MG63 (cell line): Measurements from ENCODE around the gene ZSWIM3. TPM values are rescaled to one million over a fixed set of nuclear protein-coding genes. Genes with fewer than 3 reads are reported as not detected.

Experiments used
- DNase-seq: peaks from one replicate; pipeline ENCODE4 v3.0.0-alpha.2; 2020
- H3K27me3 ChIP-seq: fragments of 250-450 bp; sonication (Bioruptor Pico); 2 replicates; pipeline ENCODE4 v1.5.1; 2020; ENCODE audit warnings: mild to moderate bottlenecking, moderate library complexity
- H3K36me3 ChIP-seq: fragments of 250-450 bp; sonication (Bioruptor Pico); 2 replicates; pipeline ENCODE4 v1.5.1; 2020; ENCODE audit warnings: mild to moderate bottlenecking, moderate library complexity
- H3K4me3 ChIP-seq: fragments of 250-450 bp; sonication (Bioruptor Pico); 2 replicates; pipeline ENCODE4 v1.5.1; 2020; ENCODE audit warnings: mild to moderate bottlenecking, moderate library complexity
- H3K9me3 ChIP-seq: fragments of 250-450 bp; sonication (Bioruptor Pico); 2 replicates; pipeline ENCODE4 v1.5.1; 2020; ENCODE audit warnings: mild to moderate bottlenecking, moderate library complexity
- total RNA-seq: library from RNA; depleted of rRNA; stranded (reverse); fragments of >200 nt; shearing (Covaris generic); gene quantifications from 2 replicates; pipeline ENCODE4 v1.2.3, GENCODE V29; 2014; ENCODE audit warnings: low replicate concordance; rRNA removed

The ZSWIM3 gene
- 8.4 and 14.2 TPM in 2 replicates for total RNA-seq

DNA sequence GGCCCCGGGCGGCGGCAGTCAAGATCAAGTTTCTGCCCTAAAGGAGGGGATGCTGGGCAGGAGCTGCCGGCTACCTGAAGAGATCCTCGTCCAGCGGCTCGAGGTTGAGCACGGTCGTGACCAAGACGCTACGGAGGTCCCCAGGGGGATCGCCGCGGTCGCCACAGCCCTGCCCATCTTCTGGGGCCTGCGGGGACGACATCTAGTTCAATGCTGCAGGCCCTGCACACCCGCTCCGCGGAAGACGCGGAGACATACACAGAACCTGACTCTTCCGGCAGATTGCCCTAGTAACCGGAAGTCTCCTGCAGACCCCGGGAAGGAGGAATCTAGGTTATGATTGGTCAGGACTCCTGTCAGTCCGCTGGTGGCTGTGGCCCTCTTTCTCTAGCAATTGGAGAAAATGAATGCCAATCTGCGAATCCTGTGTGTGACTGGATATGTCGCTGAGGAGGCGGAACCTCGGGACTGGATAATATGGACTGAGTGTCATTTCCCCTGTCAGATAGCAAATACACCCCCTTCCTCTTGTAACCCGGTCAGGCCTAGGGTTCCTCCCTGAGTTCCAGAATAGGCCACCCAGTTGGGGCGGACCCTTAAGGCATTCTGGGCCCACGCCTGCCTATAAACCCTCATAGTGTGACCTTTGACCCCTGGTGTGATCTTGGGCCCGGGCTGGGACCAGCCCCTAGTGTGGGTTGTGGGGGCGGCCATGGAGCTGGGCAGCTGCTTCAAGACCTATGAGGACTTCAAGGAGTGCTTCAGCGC, at the start of gene ZSWIM3, which contains the start of gene ACOT8:
TSS of gene ZSWIM3 (plus strand) at position 501 of the 768 bp plus-strand sequence. CDS start at position 713, 212 bp downstream.
TSS of gene ACOT8 (minus strand) at position 279 of the 768 bp plus-strand sequence. CDS start at position 202, 77 bp downstream.
- Histone ChIP-seq H3K9me3 (no peaks in the 10 kb centered on the region), H3K27me3 (no peaks in the 10 kb centered on the region), H3K4me3 (peak within 1 kb of the TSS; percentile 79), H3K36me3 (peaks cover 9% of the 10 kb centered on the region)
- DNase-seq: peak; percentile 99

DNA sequence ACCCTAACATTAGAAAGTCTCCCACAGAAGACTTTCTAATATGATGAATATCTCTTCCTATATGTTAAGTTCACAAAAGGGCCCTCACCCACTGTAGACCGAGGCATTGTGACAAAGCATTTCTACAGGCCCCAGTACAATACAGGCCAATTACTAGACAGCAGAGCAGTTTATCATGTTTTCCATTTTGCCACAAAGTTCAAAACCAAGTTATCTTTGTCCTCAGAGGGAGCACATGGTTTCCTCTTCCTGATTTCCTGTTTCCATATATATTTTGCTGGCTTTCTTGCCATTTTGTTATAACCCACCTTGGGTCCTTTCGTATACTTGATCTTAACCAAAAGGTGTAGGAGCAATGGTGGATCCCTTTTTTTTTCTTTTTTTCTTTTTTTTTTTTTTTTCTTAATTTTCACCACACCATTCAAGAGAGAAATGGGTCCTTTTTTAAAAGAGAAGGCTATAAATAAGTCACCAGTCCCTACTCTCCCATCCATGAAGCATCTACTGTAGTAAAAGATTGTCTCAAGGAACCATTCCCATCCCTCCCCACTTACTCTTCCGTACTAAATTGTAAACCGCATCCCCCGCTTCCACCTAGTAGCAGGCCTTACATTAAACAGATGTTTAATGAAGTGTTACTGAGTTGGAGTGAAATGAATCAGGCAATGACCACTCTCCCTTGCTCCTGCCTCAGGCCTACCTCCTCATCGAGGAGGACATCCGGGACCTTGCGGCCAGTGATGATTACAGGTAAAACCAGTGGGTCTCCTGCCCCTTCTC, 47.0 kb upstream of the ZSWIM3 start:
- H3K27me3 ChIP-seq: no peaks in the 10 kb centered on the region
- DNase-seq: no peak
- no peaks in the 10 kb centered on the region for H3K9me3 ChIP-seq
- H3K4me3 ChIP-seq: no peak overlapping the region
- peaks cover 80% of the 10 kb centered on the region for H3K36me3 ChIP-seq

DNA sequence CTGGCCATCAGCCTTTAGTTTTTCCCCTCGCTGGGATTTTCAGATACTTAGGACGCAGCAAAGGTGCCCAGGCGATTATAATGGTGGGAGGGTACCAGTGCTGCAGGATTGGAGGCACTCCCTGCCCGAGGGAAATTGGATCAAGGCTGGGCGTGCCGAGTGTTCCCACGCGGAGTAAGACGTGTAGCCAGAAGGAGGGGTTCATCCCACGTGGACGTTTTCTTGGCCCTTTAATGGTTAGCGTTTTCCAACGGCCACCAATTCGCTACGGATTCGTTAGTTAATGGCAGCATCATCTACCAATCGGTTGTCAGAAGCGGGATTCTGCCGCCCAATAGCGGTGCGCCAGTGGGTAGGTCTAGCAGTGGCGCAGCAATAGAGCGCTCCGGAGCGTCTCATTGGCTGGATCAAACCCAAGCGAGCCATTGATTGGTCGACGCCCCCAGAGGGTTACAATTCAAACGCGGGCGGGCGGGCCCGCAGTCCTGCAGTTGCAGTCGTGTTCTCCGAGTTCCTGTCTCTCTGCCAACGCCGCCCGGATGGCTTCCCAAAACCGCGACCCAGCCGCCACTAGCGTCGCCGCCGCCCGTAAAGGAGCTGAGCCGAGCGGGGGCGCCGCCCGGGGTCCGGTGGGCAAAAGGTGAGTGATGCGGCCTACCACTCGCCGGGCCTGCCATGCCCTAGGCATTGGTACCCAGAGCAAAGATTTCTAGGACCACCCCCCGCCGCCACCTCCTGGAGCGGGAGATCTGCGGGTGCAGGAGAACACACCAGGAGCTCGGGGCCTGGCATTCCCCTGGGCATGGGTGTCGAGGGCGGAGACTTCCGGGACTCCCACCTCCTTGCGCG, 45.0 kb upstream of the ZSWIM3 start, which contains the start of gene UBE2C:
TSS of gene UBE2C (plus strand) at position 488 of the 849 bp plus-strand sequence. CDS start at position 540, 52 bp downstream.
- peaks cover 83% of the 10 kb centered on the region for H3K36me3 ChIP-seq

DNA sequence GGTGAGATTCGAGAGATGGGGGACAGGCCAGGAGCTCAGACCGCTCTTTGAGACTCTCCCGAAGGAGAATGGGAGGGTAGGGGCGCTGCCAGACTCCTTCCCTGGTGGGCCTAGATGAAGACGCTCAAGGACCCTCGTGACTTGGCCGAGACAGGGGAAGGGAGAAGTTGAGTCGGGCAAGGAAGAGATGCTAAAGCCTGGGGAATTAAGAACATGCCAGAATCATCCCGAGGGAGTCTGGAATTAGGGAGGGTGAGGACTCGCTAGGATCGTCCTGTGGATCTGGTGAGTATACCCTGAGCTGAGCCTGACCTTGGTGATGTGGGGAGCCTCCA, 44.4 kb upstream of the ZSWIM3 start:
- Histone ChIP-seq H3K9me3 (no peaks in the 10 kb centered on the region), H3K36me3 (peaks cover 78% of the 10 kb centered on the region), H3K4me3 (peak overlapping the region; percentile 96), H3K27me3 (no peaks in the 10 kb centered on the region)
- no peak for DNase-seq

More for the DNA sequence above, 45.0 kb upstream of the ZSWIM3 start, which contains the start of gene UBE2C:
- H3K9me3 ChIP-seq: no peaks in the 10 kb centered on the region
- DNase-seq: peak; percentile 100
- H3K4me3 ChIP-seq: peak within 1 kb of the TSS; percentile 96
- H3K27me3 ChIP-seq: no peaks in the 10 kb centered on the region

DNA sequence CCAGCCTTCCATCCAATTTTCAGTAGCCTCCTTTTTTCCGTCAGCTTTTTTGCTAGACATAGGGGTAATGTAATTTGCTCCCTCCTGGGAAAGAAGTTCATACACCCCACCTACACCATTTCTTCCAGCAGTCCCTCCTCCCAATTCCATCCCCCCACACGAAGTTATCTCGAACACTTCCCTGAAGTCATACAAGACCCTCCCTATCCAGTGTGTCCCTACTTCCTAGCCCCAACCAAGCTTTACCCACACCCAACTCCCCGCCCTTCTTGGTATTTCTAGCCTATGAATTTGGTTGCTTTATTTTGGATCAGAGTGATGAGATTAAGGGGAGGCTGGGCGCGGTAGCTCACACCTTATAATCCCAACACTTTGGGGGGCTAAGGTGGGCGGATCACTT, 43.9 kb upstream of the ZSWIM3 start:
- Histone ChIP-seq H3K36me3 (peaks cover 75% of the 10 kb centered on the region), H3K27me3 (no peaks in the 10 kb centered on the region), H3K9me3 (no peaks in the 10 kb centered on the region), H3K4me3 (peak overlapping the region; percentile 96)
- no peak for DNase-seq

DNA sequence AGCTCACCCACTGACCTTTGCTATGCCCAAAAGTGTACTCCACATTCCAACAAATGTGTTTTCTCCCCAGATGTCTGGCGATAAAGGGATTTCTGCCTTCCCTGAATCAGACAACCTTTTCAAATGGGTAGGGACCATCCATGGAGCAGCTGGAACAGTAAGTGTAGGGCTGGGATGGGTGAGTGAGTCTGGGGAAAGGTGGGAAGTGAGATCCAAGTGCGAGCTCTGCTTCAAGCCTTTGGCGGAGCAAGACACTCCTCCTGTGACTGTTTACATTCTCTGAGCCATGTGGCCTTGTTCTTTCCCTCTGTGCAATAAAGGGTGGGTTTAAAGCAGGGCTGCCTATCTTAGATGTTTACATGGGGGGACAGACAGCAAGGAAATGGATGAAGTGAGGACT, 43.1 kb upstream of the ZSWIM3 start:
- peak overlapping the region; percentile 96; the same call in 1 of the 2 replicates for H3K4me3 ChIP-seq
- no peak for DNase-seq
- H3K27me3 ChIP-seq: no peaks in the 10 kb centered on the region
- H3K9me3 ChIP-seq: no peaks in the 10 kb centered on the region
- peaks cover 72% of the 10 kb centered on the region for H3K36me3 ChIP-seq

DNA sequence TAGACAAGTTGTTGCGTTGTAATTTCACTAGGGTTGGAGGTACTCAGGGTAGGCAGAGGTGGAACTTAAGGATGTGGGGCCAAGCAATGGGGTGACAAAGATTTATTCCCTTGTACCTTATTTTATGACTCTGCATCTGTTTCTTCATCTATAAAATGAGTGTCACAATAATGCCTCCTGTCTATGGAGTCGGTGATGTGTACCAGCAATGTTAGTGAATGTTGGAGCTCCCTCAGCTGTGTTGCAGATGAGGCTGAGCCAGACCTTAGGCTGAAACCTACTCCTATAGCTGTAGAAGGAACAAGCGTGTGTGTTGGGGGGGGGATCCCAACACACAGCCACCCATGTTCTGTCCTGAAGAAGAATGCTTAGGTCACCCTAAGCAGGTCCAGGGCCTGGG, 40.5 kb upstream of the ZSWIM3 start:
- Histone ChIP-seq H3K36me3 (peaks cover 53% of the 10 kb centered on the region), H3K4me3 (no peak overlapping the region), H3K9me3 (no peaks in the 10 kb centered on the region), H3K27me3 (no peaks in the 10 kb centered on the region)
- no peak for DNase-seq

DNA sequence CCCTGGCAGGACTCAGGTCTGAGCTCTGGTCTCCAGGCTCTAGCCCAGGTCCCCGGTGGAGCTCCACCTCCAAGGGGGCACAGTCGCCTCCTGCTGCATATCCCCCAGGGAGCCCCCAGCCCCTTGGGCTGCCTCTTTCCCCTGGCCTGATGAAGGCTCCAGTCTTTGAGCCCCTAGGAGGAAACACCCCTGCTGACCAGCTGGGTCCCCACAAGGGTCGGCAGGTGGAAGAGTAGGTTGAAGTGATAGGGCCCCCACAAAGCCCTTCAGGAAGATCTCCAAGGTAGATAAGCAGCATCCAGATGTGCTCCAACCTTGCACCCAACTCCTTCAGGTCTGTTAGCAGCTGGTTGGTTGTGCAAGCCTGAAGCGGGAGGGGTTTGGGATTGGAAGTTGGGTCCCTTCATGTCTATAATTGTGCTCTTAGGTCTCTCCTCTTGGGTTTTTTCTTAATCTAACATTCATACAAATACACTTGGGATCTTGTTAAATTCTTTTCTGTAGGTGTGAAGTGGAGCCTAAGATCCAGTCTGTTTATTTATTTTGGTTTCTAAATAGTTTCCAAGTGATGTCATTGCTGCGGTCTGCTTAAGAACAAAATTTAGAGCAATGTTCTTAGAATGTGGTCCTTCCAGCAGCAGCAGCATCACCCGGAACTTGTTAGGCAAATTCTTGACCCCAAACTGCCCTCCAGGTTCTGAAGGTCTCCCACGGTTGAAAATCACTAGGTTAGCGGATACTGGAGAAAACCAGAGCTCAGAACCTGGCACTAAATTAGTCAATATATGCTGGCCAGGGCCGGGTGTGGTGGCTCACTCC, 39.8 kb upstream of the ZSWIM3 start:
- peak; percentile 46 for DNase-seq
- Histone ChIP-seq H3K36me3 (peaks cover 52% of the 10 kb centered on the region), H3K4me3 (no peak overlapping the region), H3K9me3 (no peaks in the 10 kb centered on the region), H3K27me3 (no peaks in the 10 kb centered on the region)

DNA sequence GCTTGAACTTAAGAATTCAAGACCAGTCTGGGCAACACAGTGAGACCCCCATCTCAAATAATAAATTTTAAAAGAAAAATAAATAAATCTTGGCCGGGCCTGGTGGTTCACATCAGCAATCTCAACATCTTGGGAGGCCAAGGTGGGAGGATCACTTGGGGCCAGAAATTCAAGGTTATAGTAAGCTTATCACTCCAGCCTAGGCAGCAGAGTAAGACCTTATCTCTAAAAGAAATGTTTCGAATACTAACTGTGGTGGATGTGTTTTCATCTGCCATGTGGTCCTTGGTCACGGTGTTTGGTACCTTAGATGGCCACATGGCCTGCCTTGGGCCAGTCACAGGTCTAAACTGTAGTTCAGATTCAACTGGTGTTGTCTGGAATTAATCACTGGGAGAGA, 39.2 kb upstream of the ZSWIM3 start:
- Histone ChIP-seq H3K27me3 (no peaks in the 10 kb centered on the region), H3K9me3 (no peaks in the 10 kb centered on the region), H3K4me3 (no peak overlapping the region), H3K36me3 (peaks cover 45% of the 10 kb centered on the region)
- DNase-seq: no peak

DNA sequence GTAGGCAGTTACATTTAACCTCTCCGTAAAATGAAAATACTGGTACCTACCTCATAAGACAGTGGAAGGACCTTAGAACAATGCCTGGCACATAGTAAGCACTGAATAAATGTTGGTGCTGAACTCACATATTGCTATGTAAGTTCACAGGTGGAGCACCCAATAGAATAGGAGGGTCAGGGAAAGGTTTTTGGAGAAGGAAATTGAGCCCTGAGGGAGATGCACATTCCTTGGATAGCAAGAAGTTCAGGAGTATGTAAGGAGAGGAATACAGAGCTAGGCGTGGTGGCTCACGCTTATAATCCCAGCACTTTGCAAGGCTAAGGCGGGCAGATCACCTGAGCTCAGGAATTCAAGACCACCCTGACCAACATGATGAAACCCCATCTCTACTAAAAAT, 37.9 kb upstream of the ZSWIM3 start:
- no peaks in the 10 kb centered on the region for H3K27me3 ChIP-seq
- no peaks in the 10 kb centered on the region for H3K9me3 ChIP-seq
- peaks cover 35% of the 10 kb centered on the region for H3K36me3 ChIP-seq
- no peak for DNase-seq
- no peak overlapping the region for H3K4me3 ChIP-seq

DNA sequence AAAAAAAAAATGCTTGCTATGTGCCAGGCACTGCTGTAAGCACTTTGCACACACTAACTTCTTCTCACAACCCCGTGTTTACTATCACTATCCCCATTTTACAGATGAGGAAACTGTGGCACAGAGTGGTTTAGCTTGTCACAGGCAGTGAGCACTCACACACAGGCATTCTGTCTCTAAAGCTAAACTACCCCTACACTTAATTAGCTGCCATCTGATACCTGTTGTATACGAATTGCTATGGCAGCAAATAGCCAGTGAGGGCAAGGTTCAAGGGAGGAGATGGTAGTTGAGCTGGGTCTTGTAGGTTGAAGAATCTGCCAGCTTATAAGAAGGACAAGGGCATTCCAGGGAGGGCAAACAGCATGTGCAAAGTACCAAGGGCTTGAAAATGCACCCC, 35.5 kb upstream of the ZSWIM3 start:
- no peaks in the 10 kb centered on the region for H3K27me3 ChIP-seq
- peaks cover 13% of the 10 kb centered on the region for H3K36me3 ChIP-seq
- H3K4me3 ChIP-seq: no peak overlapping the region
- no peaks in the 10 kb centered on the region for H3K9me3 ChIP-seq
- no peak for DNase-seq

DNA sequence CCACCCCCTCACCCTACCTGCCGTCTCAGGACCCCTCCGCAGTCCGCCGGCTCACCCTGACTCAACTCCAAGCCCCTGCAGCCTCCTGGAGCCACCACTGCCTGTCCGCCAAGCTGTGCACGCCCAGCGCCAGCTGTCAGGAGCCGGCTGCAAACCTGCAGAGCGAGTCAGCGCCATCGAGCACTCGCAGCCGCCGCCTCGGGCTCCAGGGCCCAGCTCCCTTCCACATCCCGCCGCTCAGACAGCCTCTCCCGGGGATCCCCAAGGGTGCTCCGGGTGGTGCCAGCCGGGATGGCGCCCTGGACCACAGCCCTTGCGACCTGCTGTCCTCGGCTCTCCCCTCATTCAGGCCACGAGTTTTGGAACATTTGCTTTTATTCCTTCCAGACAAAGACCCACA, 34.6 kb upstream of the ZSWIM3 start:
- H3K4me3 ChIP-seq: no peak overlapping the region
- DNase-seq: peak; percentile 65
- no peaks in the 10 kb centered on the region for H3K27me3 ChIP-seq
- H3K9me3 ChIP-seq: no peaks in the 10 kb centered on the region
- H3K36me3 ChIP-seq: peaks cover 7% of the 10 kb centered on the region; the same call in 1 of the 2 replicates

DNA sequence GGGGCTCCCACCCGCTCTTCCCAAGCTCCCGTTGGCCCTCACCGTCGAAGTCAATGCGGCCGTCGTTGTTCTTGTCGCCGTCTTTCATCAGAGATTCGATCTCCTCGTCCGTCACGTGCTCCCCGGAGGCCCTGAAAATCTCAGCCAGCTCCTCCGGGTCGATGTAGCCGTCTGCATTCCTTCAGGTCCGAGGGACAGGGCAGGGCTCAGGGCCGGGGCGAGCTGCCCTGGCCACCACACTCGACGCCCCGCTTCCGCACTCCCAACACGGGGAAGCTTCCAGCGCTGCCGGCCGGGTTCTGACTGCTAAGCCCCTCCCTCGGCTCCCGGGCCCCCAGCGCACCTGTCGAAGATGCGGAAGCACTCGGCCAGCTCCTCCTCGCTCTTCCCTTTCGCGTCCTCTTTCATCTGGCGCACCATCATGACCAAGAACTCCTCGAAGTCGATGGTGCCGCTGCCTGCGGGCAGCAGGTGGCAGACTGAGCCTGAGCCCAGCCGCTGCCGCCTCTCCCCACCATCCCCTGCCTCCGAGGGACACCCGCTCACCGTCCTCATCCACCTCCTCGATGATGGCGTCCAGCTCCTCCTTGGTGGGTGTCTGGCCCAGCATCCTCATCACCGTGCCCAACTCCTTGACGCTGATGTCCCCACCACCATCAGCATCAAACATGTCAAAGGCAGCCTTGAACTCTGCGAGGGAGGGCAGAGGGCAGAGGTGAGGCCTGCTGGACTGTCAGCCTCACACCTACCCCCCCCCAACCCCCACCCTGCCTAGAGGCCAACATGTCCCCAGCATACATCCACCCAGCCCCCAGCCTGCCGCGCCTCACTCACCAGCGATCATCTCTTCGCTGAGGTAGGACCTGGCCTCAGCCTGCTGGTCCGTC, 33.2 kb upstream of the ZSWIM3 start:
- Histone ChIP-seq H3K9me3 (no peaks in the 10 kb centered on the region), H3K4me3 (no peak overlapping the region), H3K36me3 (no peaks in the 10 kb centered on the region), H3K27me3 (no peaks in the 10 kb centered on the region)
- no peak for DNase-seq

DNA sequence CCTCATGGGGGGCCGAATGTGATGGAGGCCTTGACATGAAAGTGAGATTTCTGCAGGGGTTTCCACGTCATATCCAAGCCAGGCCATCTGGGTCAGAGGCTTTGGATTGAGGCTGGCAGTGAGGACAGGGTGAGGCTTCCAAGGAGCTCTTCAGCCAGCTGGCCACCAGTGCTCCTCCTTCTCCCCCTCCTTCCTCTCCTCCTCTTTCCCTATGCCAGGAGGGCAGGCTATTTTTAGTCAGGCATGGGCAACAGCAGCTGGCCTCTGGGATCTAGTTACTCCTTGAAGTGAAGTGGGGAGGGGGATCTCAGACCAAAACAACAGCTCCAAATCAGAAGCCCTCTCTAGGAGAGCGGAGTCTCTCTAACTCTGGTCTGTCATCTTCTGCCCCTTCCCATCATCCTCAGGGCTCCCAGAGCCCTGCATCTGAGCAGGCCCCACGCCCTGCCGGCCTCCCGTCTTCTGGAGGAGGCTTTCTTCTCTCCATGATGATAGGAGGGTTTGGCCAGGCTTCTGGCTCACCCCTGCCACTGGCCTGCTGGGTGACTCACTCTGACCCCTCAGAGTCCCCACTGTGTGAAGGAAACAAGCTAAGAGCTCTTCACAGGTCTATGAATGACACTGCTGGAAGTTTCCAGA, 30.9 kb upstream of the ZSWIM3 start:
- Histone ChIP-seq H3K9me3 (no peaks in the 10 kb centered on the region), H3K27me3 (no peaks in the 10 kb centered on the region), H3K36me3 (no peaks in the 10 kb centered on the region), H3K4me3 (no peak overlapping the region)
- DNase-seq: peak; percentile 85
